Measurements from ENCODE around the gene JPT2. TPM values are rescaled to one million over a fixed set of nuclear protein-coding genes. Genes with fewer than 3 reads are reported as not detected.

Gene JPT2
- polyA plus RNA-seq, 2 of the 4 experiments (the other 2 are of a cell fraction) = 97.6 to 139 TPM

DNA sequence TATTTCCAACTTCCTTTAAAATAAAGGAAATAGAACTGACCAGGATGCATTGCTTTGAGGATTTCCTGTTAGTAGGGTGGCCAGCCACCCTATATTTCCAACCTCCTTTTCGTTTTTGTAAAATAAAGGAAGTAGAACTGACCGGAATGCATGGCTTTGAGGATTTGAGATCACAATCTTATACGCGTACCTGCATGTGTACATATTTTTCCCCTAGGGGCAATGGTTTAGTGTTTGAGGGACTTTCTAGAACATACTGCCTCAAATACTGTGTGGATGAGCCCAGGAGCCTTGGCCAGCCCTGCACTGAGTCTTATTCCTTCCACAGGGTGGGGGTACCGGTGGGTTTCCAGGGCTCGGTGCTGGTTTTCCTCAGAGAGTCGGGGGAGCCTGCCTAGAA lies 53.5 kb downstream of the JPT2 start:
- TF ChIP-seq ZC3H11A (IDR thresholded peaks at IDR 0.05) (no peak), RNF2 (IDR thresholded peaks at IDR 0.05; ENCODE audit: borderline replicate concordance, low read depth) (no peak), KDM1A (IDR thresholded peaks at IDR 0.05; ENCODE audit: low read depth) (no peak), ZFP36 (IDR thresholded peaks at IDR 0.05; ENCODE audit: borderline replicate concordance, partially characterized antibody) (no peak), HOXB13 (CRISPR knock-in tag; IDR thresholded peaks at IDR 0.05; ENCODE audit: low read depth) (no peak), NFE2L2 (conservative IDR thresholded peaks at IDR 0.05; ENCODE audit: low read length) (no peak), CHD2 (IDR thresholded peaks at IDR 0.05; ENCODE audit: low read length, partially characterized antibody) (no peak), HEYL (CRISPR knock-in tag; IDR thresholded peaks at IDR 0.05) (no peak), EHMT2 (IDR thresholded peaks at IDR 0.05; ENCODE audit: low read depth) (no peak), CBX8 (IDR thresholded peaks at IDR 0.05) (no peak), PHF8 (IDR thresholded peaks at IDR 0.05; ENCODE audit: borderline replicate concordance, low read depth) (no peak), ZNF302 (CRISPR knock-in tag; IDR thresholded peaks at IDR 0.05) (no peak), FOSL2 (IDR thresholded peaks at IDR 0.05) (no peak), FOSL2 (CRISPR knock-in tag; IDR thresholded peaks at IDR 0.05) (no peak)
- TF ChIP-seq, protein P1, sequence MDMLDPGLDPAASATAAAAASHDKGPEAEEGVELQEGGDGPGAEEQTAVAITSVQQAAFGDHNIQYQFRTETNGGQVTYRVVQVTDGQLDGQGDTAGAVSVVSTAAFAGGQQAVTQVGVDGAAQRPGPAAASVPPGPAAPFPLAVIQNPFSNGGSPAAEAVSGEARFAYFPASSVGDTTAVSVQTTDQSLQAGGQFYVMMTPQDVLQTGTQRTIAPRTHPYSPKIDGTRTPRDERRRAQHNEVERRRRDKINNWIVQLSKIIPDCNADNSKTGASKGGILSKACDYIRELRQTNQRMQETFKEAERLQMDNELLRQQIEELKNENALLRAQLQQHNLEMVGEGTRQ (IDR thresholded peaks at IDR 0.05) = no peak
- TF ChIP-seq, protein P2, sequence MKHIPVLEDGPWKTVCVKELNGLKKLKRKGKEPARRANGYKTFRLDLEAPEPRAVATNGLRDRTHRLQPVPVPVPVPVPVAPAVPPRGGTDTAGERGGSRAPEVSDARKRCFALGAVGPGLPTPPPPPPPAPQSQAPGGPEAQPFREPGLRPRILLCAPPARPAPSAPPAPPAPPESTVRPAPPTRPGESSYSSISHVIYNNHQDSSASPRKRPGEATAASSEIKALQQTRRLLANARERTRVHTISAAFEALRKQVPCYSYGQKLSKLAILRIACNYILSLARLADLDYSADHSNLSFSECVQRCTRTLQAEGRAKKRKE (CRISPR knock-in tag; IDR thresholded peaks at IDR 0.05; ENCODE audit: low read depth) = no peak
- Histone ChIP-seq H3K27ac (no peak overlapping the region), H3K4me3 (no peak overlapping the region), H3K4me2 (no peak overlapping the region), H3K4me1 (no peaks in the 10 kb centered on the region), H3K9me3 (peaks cover 6% of the 10 kb centered on the region; the same call in 1 of the 3 replicates)
- CTCF ChIA-PET = interaction anchor here (1.6 to 6.8 kb wide), 2 partner anchors 24 to 40 kb away, joined by 3 to 34 read pairs; partner anchors contain the start of gene MAPK8IP3
- ATAC-seq (no peak), DNase-seq (ENCODE audit: low read depth in 1 of 2, low spot score in 1 of 2) (no peak), FAIRE-seq (no peak)
- POLR2A ChIA-PET = no interaction called here
- 89% methylated on average over 6 of the region's 7 CpGs for WGBS (ENCODE audit: missing lambda C conversion rate)

DNA sequence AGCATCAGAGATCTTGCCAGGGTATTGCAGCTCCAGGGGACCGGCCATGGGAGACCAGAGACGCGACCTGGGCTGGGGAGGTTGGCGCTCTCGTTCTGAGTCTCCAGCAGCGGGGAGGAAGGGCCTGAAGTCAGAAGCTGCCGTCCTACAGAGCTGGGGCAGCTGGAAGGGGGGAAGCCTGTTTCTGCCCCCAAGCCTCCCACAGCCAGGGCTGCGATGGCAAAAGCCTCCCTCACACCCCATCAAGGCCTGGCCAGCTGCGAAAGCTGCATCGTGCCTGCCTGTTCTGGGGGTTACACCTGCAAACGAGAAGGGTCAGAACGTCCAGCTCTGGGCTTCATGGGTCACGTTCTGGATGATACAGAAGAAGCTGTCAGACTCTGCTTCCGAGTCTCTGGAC lies 54.0 kb downstream of the JPT2 start:
- Histone ChIP-seq H3K4me1 (no peaks in the 10 kb centered on the region), H3K9me3 (peaks cover 6% of the 10 kb centered on the region; the same call in 1 of the 3 replicates), H3K4me2 (no peak overlapping the region), H3K4me3 (no peak overlapping the region), H3K27ac (no peak overlapping the region)
- no peak for DNase-seq (ENCODE audit: low read depth in 1 of 2, low spot score in 1 of 2)
- FAIRE-seq = no peak
- CTCF ChIA-PET = interaction anchor here (1.3 to 6.8 kb wide), 3 partner anchors 21 to 41 kb away, joined by 3 to 34 read pairs (median 4); partner anchors contain the start of gene MAPK8IP3
- POLR2A ChIA-PET = no interaction called here
- 85% methylated on average over 10 of the region's 14 CpGs for WGBS (ENCODE audit: missing lambda C conversion rate)
- ATAC-seq = no peak
- no peak for TF ChIP-seq SREBF2 (IDR thresholded peaks at IDR 0.05)
- TF ChIP-seq, protein P3, sequence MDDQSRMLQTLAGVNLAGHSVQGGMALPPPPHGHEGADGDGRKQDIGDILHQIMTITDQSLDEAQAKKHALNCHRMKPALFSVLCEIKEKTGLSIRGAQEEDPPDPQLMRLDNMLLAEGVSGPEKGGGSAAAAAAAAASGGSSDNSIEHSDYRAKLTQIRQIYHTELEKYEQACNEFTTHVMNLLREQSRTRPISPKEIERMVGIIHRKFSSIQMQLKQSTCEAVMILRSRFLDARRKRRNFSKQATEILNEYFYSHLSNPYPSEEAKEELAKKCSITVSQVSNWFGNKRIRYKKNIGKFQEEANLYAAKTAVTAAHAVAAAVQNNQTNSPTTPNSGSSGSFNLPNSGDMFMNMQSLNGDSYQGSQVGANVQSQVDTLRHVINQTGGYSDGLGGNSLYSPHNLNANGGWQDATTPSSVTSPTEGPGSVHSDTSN (IDR thresholded peaks at IDR 0.05) = no peak
- no peak for TF ChIP-seq FOSL2 (IDR thresholded peaks at IDR 0.05)
- no peak for TF ChIP-seq FOSL2 (CRISPR knock-in tag; IDR thresholded peaks at IDR 0.05)
- TF ChIP-seq EHF (CRISPR knock-in tag; IDR thresholded peaks at IDR 0.05) = no peak
- TF ChIP-seq ESRRA (IDR thresholded peaks at IDR 0.05; ENCODE audit: borderline replicate concordance, low read length) = no peak
- TF ChIP-seq, protein P4, sequence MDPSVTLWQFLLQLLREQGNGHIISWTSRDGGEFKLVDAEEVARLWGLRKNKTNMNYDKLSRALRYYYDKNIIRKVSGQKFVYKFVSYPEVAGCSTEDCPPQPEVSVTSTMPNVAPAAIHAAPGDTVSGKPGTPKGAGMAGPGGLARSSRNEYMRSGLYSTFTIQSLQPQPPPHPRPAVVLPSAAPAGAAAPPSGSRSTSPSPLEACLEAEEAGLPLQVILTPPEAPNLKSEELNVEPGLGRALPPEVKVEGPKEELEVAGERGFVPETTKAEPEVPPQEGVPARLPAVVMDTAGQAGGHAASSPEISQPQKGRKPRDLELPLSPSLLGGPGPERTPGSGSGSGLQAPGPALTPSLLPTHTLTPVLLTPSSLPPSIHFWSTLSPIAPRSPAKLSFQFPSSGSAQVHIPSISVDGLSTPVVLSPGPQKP (IDR thresholded peaks at IDR 0.05; ENCODE audit: low read depth, low read length) = no peak
- no peak for TF ChIP-seq NR3C1 (IDR thresholded peaks at IDR 0.05)
- TF ChIP-seq, protein P5, sequence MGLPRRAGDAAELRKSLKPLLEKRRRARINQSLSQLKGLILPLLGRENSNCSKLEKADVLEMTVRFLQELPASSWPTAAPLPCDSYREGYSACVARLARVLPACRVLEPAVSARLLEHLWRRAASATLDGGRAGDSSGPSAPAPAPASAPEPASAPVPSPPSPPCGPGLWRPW (IDR thresholded peaks at IDR 0.05) = no peak
- TF ChIP-seq, protein P6, sequence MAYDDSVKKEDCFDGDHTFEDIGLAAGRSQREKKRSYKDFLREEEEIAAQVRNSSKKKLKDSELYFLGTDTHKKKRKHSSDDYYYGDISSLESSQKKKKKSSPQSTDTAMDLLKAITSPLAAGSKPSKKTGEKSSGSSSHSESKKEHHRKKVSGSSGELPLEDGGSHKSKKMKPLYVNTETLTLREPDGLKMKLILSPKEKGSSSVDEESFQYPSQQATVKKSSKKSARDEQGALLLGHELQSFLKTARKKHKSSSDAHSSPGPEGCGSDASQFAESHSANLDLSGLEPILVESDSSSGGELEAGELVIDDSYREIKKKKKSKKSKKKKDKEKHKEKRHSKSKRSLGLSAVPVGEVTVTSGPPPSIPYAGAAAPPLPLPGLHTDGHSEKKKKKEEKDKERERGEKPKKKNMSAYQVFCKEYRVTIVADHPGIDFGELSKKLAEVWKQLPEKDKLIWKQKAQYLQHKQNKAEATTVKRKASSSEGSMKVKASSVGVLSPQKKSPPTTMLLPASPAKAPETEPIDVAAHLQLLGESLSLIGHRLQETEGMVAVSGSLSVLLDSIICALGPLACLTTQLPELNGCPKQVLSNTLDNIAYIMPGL (CRISPR knock-in tag; IDR thresholded peaks at IDR 0.05; ENCODE audit: borderline replicate concordance) = no peak
- TF ChIP-seq CEBPB (IDR thresholded peaks at IDR 0.05) = no peak
- no peak for TF ChIP-seq NPAS2 (CRISPR knock-in tag; IDR thresholded peaks at IDR 0.05; ENCODE audit: borderline replicate concordance)
- no peak for TF ChIP-seq HEYL (CRISPR knock-in tag; IDR thresholded peaks at IDR 0.05)
- TF ChIP-seq RNF2 (IDR thresholded peaks at IDR 0.05; ENCODE audit: borderline replicate concordance, low read depth) = no peak
- no peak for TF ChIP-seq CHD4 (IDR thresholded peaks at IDR 0.05; ENCODE audit: borderline replicate concordance)
- no peak for TF ChIP-seq RCOR1 (IDR thresholded peaks at IDR 0.05; ENCODE audit: low read depth, low read length)
- no peak for TF ChIP-seq MAZ (IDR thresholded peaks at IDR 0.05; ENCODE audit: borderline replicate concordance, low read depth, low read length)
- TF ChIP-seq POLR2A (IDR thresholded peaks at IDR 0.05; ENCODE audit: low read length) = no peak
- TF ChIP-seq EP300 (IDR thresholded peaks at IDR 0.05) = no peak
- TF ChIP-seq TFCP2L1 (CRISPR knock-in tag; IDR thresholded peaks at IDR 0.05) = no peak
- TF ChIP-seq CBX2 (IDR thresholded peaks at IDR 0.05; ENCODE audit: borderline replicate concordance, low read depth) = no peak
